T-cell (primary cell): ENCODE data around the gene AP1S3. TPM values are rescaled to one million over a fixed set of nuclear protein-coding genes. Genes with fewer than 3 reads are reported as not detected.
A peak's percentile ranks its signal among the peaks of the same experiment; 100 is the strongest.
"Not testable (repeated sequence)": the region's sequence is repeated elsewhere in the genome, so short reads cannot be mapped to it uniquely, and the experiment has no call there.

Experiments used
- ATAC-seq, 4 experiments: fragments of 200-7000 bp in 3 of 4; fragments of 150-1000 bp in 1 of 4; cut with Tn5 transposase; replicated peaks in 1 of 4; 1 replicate in 3 of 4; 2 replicates in 1 of 4; pipeline ENCODE4 v1.10.0; 2021; ENCODE audit warnings: moderate library complexity in 3 of 4, mild to moderate bottlenecking in 2 of 4, moderate number of reproducible peaks in 1 of 4
- CTCF ChIA-PET, 2 donors: fragments of 300-600 bp; sonication (Branson Sonifier 250); formaldehyde crosslinking; loops; one replicate each; lab custom pipeline; 2022; ENCODE audit warnings: antibody characterized with exemption in 2 of 2; lab: Charles Lee
- POLR2A ChIA-PET, 2 donors: fragments of 300-600 bp; sonication (Branson Sonifier 250); formaldehyde crosslinking; loops; one replicate each; lab custom pipeline; 2022; ENCODE audit warnings: antibody characterized with exemption in 2 of 2; lab: Charles Lee
- DNase-seq, 35 experiments: peaks; one replicate each; pipeline versions ENCODE4 v3.0.0 to v3.0.0-alpha.2; 2013 to 2023
- H3K27ac ChIP-seq: one replicate; pipeline ENCODE4 v1.5.1; 2013; ENCODE audit warnings: low read length
- H3K27me3 ChIP-seq, 2 experiments: replicated peaks in 1 of 2; 1 replicate in 1 of 2; 2 replicates in 1 of 2; pipeline versions ENCODE4 v1.6.1 to v1.7.0; 2013; ENCODE audit warnings: low read length in 1 of 2, mixed read lengths in 1 of 2; ENCODE audit not compliant: control insufficient read depth in 2 of 2, insufficient read depth in 2 of 2; ENCODE audit errors: extremely low read depth in 1 of 2
- H3K36me3 ChIP-seq, 2 donors: 1 replicate in 1 of 2; 2 replicates in 1 of 2; pipeline versions ENCODE4 v1.6.1 to v1.7.0; 2013; ENCODE audit warnings: low read length in 1 of 2; ENCODE audit not compliant: control insufficient read depth in 2 of 2, insufficient read depth in 1 of 2; ENCODE audit errors: extremely low read depth in 1 of 2
- H3K4me1 ChIP-seq, 2 experiments: 1 replicate in 1 of 2; 2 replicates in 1 of 2; pipeline versions ENCODE4 v1.6.1 to v1.7.0; 2013; ENCODE audit warnings: low read length in 2 of 2, mixed read lengths in 1 of 2; ENCODE audit not compliant: insufficient read depth in 2 of 2, control insufficient read depth in 1 of 2; ENCODE audit errors: extremely low read depth in 1 of 2
- H3K4me3 ChIP-seq, 2 donors: 1 replicate in 1 of 2; 2 replicates in 1 of 2; pipeline versions ENCODE4 v1.5.1 to v1.7.0; 2013; ENCODE audit warnings: mild to moderate bottlenecking in 2 of 2, low read length in 1 of 2, moderate library complexity in 1 of 2; ENCODE audit not compliant: control insufficient read depth in 1 of 2; ENCODE audit errors: extremely low read depth in 1 of 2
- H3K9me3 ChIP-seq: 2 replicates; pipeline ENCODE4 v1.7.0; 2013
- H3K27ac Mint-ChIP-seq, 2 donors: one replicate each; pipeline ENCODE4 v1.8.0; 2020 to 2021; ENCODE audit warnings: mild to moderate bottlenecking in 2 of 2, mixed read lengths in 2 of 2
- H3K27me3 Mint-ChIP-seq, 2 donors: one replicate each; pipeline ENCODE4 v1.8.0; 2021 to 2022; ENCODE audit warnings: mixed read lengths in 2 of 2
- H3K36me3 Mint-ChIP-seq: one replicate; pipeline ENCODE4 v1.8.0; 2021; ENCODE audit warnings: mixed read lengths
- H3K4me1 Mint-ChIP-seq, 3 donors: one replicate each; pipeline ENCODE4 v1.8.0; 2020 to 2022; ENCODE audit warnings: mixed read lengths in 3 of 3, mild to moderate bottlenecking in 1 of 3
- H3K4me3 Mint-ChIP-seq, 3 donors: one replicate each; pipeline ENCODE4 v1.8.0; 2020 to 2022; ENCODE audit warnings: mild to moderate bottlenecking in 3 of 3, mixed read lengths in 3 of 3, moderate library complexity in 3 of 3
- H3K9me3 Mint-ChIP-seq, 3 donors: one replicate each; pipeline ENCODE4 v1.8.0; 2020 to 2022; ENCODE audit warnings: mixed read lengths in 3 of 3
- WGBS: methylation state at CpG from one replicate; pipeline ENCODE4 v1.1.5; 2013; ENCODE audit warnings: missing lambda C conversion rate; ENCODE audit not compliant: insufficient coverage; 5-methylcytosine and 5-hydroxymethylcytosine counted together
- total RNA-seq, 35 experiments: library from RNA in 6 of 35; stranded (reverse) in 6 of 35; fragments of 120-200 nt in 1 of 35; gene quantifications; one replicate each; pipeline versions ENCODE4 v1.2.1 to v1.2.4 and lab custom pipeline; 2013 to 2026

The AP1S3 gene
- total RNA-seq, 5 donors from 2014 or later (not counting 1 experiment from before 2014, with no cell fraction given): 1.4 to 2.9 (median 1.8) TPM

DNA sequence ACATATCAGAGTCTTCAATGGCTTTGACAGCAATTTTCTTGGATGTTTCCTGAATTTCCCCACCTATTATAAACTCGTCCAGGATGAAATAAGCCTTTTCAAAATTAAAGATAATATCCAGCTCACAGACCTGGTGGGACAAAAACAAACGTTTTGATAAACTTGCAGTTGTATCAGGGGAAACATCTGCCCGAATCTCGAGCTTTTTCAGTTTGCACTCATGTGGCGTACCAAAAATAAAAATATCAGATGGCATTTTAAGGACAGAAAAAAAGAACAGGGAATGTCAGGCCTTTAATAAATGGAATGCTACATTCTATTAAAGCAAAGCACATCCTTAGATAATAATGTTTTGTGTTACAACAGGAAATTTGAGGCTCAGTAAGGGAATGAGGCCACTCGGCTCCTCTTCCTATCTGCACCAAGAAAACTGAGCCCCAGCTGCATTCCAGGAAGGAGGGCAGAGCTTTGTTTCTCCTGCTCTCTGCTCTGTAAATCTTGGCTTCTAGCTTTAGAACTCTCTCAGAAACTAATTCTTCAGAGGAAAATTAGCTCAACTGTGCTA, 72.1 kb downstream of the AP1S3 start:
- CTCF ChIA-PET: interaction anchor here in 1 of 2 donors (0.5 kb wide), 1 partner anchor 115 kb away, joined by 3 read pairs; no protein-coding TSS in a partner anchor
- peaks cover 0 to 17% of the 10 kb centered on the region in 2 experiments for H3K4me1 ChIP-seq
- H3K27ac ChIP-seq: no peak overlapping the region
- H3K27me3 ChIP-seq: no peaks in the 10 kb centered on the region
- no peak overlapping the region for H3K4me3 Mint-ChIP-seq
- no peak overlapping the region for H3K27ac Mint-ChIP-seq
- no peak for DNase-seq
- ATAC-seq: no peak
- H3K9me3 Mint-ChIP-seq: peaks cover 0 to 3% (median 0%) of the 10 kb centered on the region in 3 donors
- H3K36me3 ChIP-seq: no peaks in the 10 kb centered on the region
- H3K9me3 ChIP-seq: no peaks in the 10 kb centered on the region
- POLR2A ChIA-PET: no interaction called here
- WGBS: 100% methylated on average over 1 of the region's 6 CpGs
- peaks cover 8% of the 10 kb centered on the region for H3K36me3 Mint-ChIP-seq
- no peaks in the 10 kb centered on the region for H3K27me3 Mint-ChIP-seq
- H3K4me1 Mint-ChIP-seq: peaks cover 9 to 22% (median 15%) of the 10 kb centered on the region in 3 donors
- no peak overlapping the region for H3K4me3 ChIP-seq

DNA sequence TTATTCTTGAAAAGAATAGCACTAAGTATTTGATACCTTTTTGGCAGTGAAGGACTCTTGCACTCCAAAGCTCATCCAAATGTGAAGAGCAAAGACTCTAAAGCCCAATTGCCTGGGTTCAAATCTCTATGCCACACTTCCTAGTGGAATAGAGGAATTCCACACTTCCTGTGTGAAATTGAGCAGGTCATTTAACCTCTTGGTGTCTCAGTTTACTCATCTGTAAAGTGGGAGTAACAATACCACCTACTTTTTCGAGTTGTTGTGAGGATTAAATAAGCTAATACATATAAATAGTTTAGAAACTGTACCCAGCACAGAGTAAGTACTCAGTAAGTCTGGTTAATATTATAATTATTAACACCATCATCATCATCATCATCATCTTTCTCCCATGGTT, 72.6 kb downstream of the AP1S3 start:
- Histone ChIP-seq H3K36me3 (no peaks in the 10 kb centered on the region), H3K9me3 (no peaks in the 10 kb centered on the region), H3K27me3 (no peaks in the 10 kb centered on the region), H3K4me3 (no peak overlapping the region), H3K4me1 (peaks cover 0 to 19% of the 10 kb centered on the region in 2 experiments), H3K27ac (no peak overlapping the region)
- H3K36me3 Mint-ChIP-seq: peaks cover 8% of the 10 kb centered on the region
- ATAC-seq (no peak), DNase-seq (no peak)
- POLR2A ChIA-PET: no interaction called here
- H3K9me3 Mint-ChIP-seq: peaks cover 0 to 3% (median 0%) of the 10 kb centered on the region in 3 donors
- H3K4me3 Mint-ChIP-seq: no peak overlapping the region
- peaks cover 9 to 27% (median 18%) of the 10 kb centered on the region in 3 donors for H3K4me1 Mint-ChIP-seq
- H3K27ac Mint-ChIP-seq: no peak overlapping the region
- no CpG with 5 or more reads among the region's 1 CpG for WGBS
- CTCF ChIA-PET: interaction anchor here in 1 of 2 donors (0.5 kb wide), 1 partner anchor 115 kb away, joined by 3 read pairs; no protein-coding TSS in a partner anchor
- H3K27me3 Mint-ChIP-seq: no peaks in the 10 kb centered on the region

DNA sequence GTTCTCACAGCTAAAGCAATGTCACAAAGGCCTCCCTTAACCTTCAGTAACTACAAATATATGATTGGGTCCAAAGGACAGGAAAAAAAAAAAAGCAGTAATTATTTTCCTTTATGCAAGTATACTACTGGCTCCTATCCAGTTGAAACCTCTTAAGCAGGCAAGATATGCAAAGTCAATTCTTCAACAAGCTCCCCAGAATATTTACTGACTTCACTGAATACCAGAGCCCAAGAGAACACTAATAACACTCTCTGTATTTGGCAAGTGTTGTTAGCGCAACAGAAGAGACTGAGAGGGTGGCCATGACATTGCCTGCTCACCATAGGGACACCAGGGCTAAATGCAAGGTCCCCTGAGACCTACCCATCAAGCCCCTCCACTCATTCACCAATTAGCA, 74.5 kb downstream of the AP1S3 start:
- H3K27ac Mint-ChIP-seq: peak overlapping the region; percentile 9 to 30
- H3K4me1 ChIP-seq: peaks cover 0 to 19% of the 10 kb centered on the region in 2 experiments
- H3K27me3 Mint-ChIP-seq: no peaks in the 10 kb centered on the region
- H3K9me3 Mint-ChIP-seq: peaks cover 0 to 3% (median 0%) of the 10 kb centered on the region in 3 donors
- ChIA-PET CTCF (interaction anchor here in 1 of 2 donors (0.6 to 0.9 kb wide), 2 partner anchors 19 to 73 kb away, joined by 3 read pairs; no protein-coding TSS in a partner anchor), POLR2A (no interaction called here)
- no peak overlapping the region for H3K27ac ChIP-seq
- ATAC-seq (no peak), DNase-seq (no peak)
- no peak overlapping the region for H3K4me3 Mint-ChIP-seq
- WGBS: no CpG with 5 or more reads among the region's 1 CpG
- no peaks in the 10 kb centered on the region for H3K9me3 ChIP-seq
- no peaks in the 10 kb centered on the region for H3K36me3 ChIP-seq
- H3K4me1 Mint-ChIP-seq: peaks cover 9 to 32% (median 18%) of the 10 kb centered on the region in 3 donors
- no peaks in the 10 kb centered on the region for H3K27me3 ChIP-seq
- H3K4me3 ChIP-seq: no peak overlapping the region
- H3K36me3 Mint-ChIP-seq: peaks cover 8% of the 10 kb centered on the region

DNA sequence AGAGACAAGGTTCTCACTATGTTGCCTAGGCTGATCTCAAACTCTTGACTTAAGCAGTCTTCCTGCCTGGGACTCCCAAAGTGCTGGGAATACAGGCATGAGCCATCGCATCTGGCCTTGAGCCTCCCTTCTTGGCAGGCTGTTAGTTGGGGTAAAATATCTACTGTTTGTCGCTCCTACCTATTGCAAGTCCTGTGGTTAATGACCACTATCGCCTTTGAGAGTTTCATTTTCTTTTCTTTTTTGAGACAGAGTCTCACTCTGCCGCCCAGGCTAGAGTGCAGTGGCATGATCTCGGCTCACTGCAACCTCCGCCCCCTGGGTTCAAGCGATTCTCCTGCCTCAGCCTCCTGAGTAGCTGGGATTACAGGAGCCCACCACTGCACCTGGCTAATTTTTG, 75.6 kb downstream of the AP1S3 start:
- H3K27me3 ChIP-seq, H3K27me3 Mint-ChIP-seq, H3K36me3 ChIP-seq, H3K4me3 Mint-ChIP-seq, ATAC-seq, H3K9me3 ChIP-seq, H3K9me3 Mint-ChIP-seq, H3K4me3 ChIP-seq, POLR2A ChIA-PET, H3K36me3 Mint-ChIP-seq: not testable (repeated sequence)
- Histone ChIP-seq H3K4me1 (peaks cover 0 to 19% of the 10 kb centered on the region in 2 experiments), H3K27ac (peak overlapping the region; percentile 75)
- peaks cover 9 to 32% (median 18%) of the 10 kb centered on the region in 3 donors for H3K4me1 Mint-ChIP-seq
- DNase-seq: peak in 1 of 35 experiments; percentile 36
- H3K27ac Mint-ChIP-seq: peak overlapping the region; percentile 81 to 88
- CTCF ChIA-PET: interaction anchor here in 1 of 2 donors (1.2 kb wide), 1 partner anchor 29 kb away, joined by 5 read pairs; no protein-coding TSS in a partner anchor
- 63% methylated on average over 3 of the region's 7 CpGs for WGBS

DNA sequence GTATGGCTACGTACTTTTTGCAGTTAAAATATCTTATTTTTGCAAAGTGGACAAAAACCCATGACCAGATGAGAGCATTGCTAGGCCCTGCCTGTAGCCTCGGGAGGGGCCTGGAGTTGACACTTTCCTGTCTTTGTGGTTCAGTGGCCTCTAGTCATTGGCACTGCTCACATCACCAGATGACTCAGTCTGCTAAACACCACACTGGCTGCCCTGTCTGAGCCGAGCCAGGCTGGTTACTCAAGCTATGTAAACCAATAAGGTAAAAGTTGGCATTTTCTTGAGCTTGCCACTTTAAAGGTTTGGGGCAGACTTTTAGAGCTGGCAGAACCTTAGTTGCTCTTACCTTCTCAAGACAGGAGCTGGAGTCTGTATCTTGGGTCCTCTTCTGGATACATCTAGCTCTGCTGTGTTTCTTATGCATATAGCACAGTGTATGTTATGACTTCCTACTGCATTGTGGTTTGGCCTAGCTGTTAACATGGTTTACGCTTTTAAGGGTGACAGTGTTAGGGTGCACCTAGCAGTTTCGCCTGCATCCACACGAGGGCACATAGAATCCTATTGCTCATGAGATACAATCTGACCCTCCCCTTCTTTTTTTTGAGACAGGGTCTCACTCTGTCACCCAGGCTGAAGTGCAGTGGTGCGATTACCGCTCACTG, 76.4 kb downstream of the AP1S3 start:
- peak; percentile 80 to 93 (median 85) for ATAC-seq
- H3K4me3 Mint-ChIP-seq: peak overlapping the region in 1 of 3 donors; percentile 28
- peak overlapping the region; percentile 81 to 88 for H3K27ac Mint-ChIP-seq
- no peaks in the 10 kb centered on the region for H3K27me3 Mint-ChIP-seq
- no peaks in the 10 kb centered on the region for H3K9me3 ChIP-seq
- H3K9me3 Mint-ChIP-seq: no peaks in the 10 kb centered on the region
- H3K36me3 ChIP-seq: no peaks in the 10 kb centered on the region
- peak overlapping the region; percentile 75 for H3K27ac ChIP-seq
- H3K4me1 ChIP-seq: peaks cover 0 to 19% of the 10 kb centered on the region in 2 experiments
- peak in 34 of 35 experiments; percentile 4 to 75 (median 41) for DNase-seq
- peaks cover 2% of the 10 kb centered on the region for H3K36me3 Mint-ChIP-seq
- H3K27me3 ChIP-seq: no peaks in the 10 kb centered on the region
- H3K4me1 Mint-ChIP-seq: peaks cover 9 to 32% (median 18%) of the 10 kb centered on the region in 3 donors
- H3K4me3 ChIP-seq: peak overlapping the region in 1 of 2 donors; percentile 11
- ChIA-PET POLR2A (no interaction called here), CTCF (interaction anchor here in 1 of 2 donors (0.6 to 1.2 kb wide), 5 partner anchors 28 to 81 kb away, joined by 3 to 5 read pairs (median 3); no protein-coding TSS in a partner anchor)
- whole genome bisulfite sequencing: 34% methylated on average over 4 of the region's 8 CpGs
